Measurements from ENCODE around the gene DYNC1LI2.
"Not testable (repeated sequence)": the region's sequence is repeated elsewhere in the genome, so short reads cannot be mapped to it uniquely, and the experiment has no call there.

Gene DYNC1LI2

GRCh38 chr16:66687906-66688625 lies 63.3 kb downstream of the DYNC1LI2 start (continued):
- TF ChIP-seq ZNF664 (tag by site-specific recombination; IDR thresholded peaks at IDR 0.05), result no peak
- TF ChIP-seq ZNF692 (tag by site-specific recombination; IDR thresholded peaks at IDR 0.05), result 0 out of 2 replicates have a peak, but pooled peaks have one; percentile 22
- no peak for TF ChIP-seq ZNF37A (tag by site-specific recombination; IDR thresholded peaks at IDR 0.05)
- no peak for TF ChIP-seq IKZF3 (tag by site-specific recombination; IDR thresholded peaks at IDR 0.05)
- peak; percentile 58 for TF ChIP-seq ATF2 (tag by site-specific recombination; IDR thresholded peaks at IDR 0.05; ENCODE audit: low read depth)
- TF ChIP-seq SCRT1 (tag by site-specific recombination; IDR thresholded peaks at IDR 0.05; ENCODE audit: borderline replicate concordance), result peak; percentile 67
- no peak for TF ChIP-seq GLIS2 (tag by site-specific recombination; IDR thresholded peaks at IDR 0.05)
- peak; percentile 35 for TF ChIP-seq KLF1 (tag by site-specific recombination; IDR thresholded peaks at IDR 0.05)
- TF ChIP-seq ZNF223 (tag by site-specific recombination; IDR thresholded peaks at IDR 0.05), result no peak
- TF ChIP-seq ZNF785 (tag by site-specific recombination; IDR thresholded peaks at IDR 0.05), result no peak
- no peak for TF ChIP-seq ZNF768 (tag by site-specific recombination; IDR thresholded peaks at IDR 0.05)
- no peak for TF ChIP-seq ZFHX2 (tag by site-specific recombination; conservative IDR thresholded peaks at IDR 0.05)

GRCh38 chr16:66685501-66686115 lies 65.8 kb downstream of the DYNC1LI2 start:
- ChIA-PET POLR2A (interaction anchor here (0.7 kb wide), 2 partner anchors 75 to 220 kb away, joined by 3 to 7 read pairs; no protein-coding TSS in a partner anchor), CTCF (interaction anchor here (2.3 kb wide), 1 partner anchor 34 kb away, joined by 8 read pairs; no protein-coding TSS in a partner anchor)
- H3K9me3 ChIP-seq (ENCODE audit: control insufficient read depth, insufficient read depth, low read depth, low read length); H3K4me3 ChIP-seq (ENCODE audit: low read depth, low read length); H3K4me1 ChIP-seq (ENCODE audit: control insufficient read depth, insufficient read depth, low read length); H3K36me3 ChIP-seq (ENCODE audit: control insufficient read depth in 2 of 2, insufficient read depth in 1 of 2, low read length in 2 of 2); H3K27ac ChIP-seq (ENCODE audit: extremely low read depth, low read depth, low read length): not testable (repeated sequence)
- TF ChIP-seq ZNF121 (tag by site-specific recombination; IDR thresholded peaks at IDR 0.05), result peak; percentile 91

- ChIA-PET CTCF (no interaction called here), POLR2A (interaction anchor here (0.6 kb wide), 1 partner anchor 50 kb away, joined by 3 read pairs; no protein-coding TSS in a partner anchor)
- H3K27ac ChIP-seq (ENCODE audit: extremely low read depth, low read depth, low read length), result no peak overlapping the region
- no peak overlapping the region for H3K4me3 ChIP-seq (ENCODE audit: low read depth, low read length)
- TF ChIP-seq ZFP37 (tag by site-specific recombination; IDR thresholded peaks at IDR 0.05), result no peak
- no peak for TF ChIP-seq HOXC10 (CRISPR knock-in tag; IDR thresholded peaks at IDR 0.05)
- no peak for TF ChIP-seq YY2 (tag by site-specific recombination; IDR thresholded peaks at IDR 0.05)
- TF ChIP-seq ZNF426 (tag by site-specific recombination; IDR thresholded peaks at IDR 0.05), result no peak
- no peaks in the 10 kb centered on the region for H3K4me1 ChIP-seq (ENCODE audit: control insufficient read depth, insufficient read depth, low read length)
- no peaks in the 10 kb centered on the region for H3K9me3 ChIP-seq (ENCODE audit: control insufficient read depth, insufficient read depth, low read depth, low read length)
- H3K36me3 ChIP-seq (ENCODE audit: control insufficient read depth in 2 of 2, insufficient read depth in 1 of 2, low read length in 2 of 2), result peaks cover 0 to 9% of the 10 kb centered on the region in 2 experiments; a peak in 2 of 3 replicates
These were observed 69.1 kb downstream of the DYNC1LI2 start for GRCh38 chr16:66682271-66682670.

- POLR2A ChIA-PET, result interaction anchor here (0.6 kb wide), 1 partner anchor 49 kb away, joined by 3 read pairs; no protein-coding TSS in a partner anchor
- H3K4me1 ChIP-seq (ENCODE audit: control insufficient read depth, insufficient read depth, low read length), result no peaks in the 10 kb centered on the region
- no peak overlapping the region for H3K4me3 ChIP-seq (ENCODE audit: low read depth, low read length)
- CTCF ChIA-PET, result no interaction called here
- no peak overlapping the region for H3K27ac ChIP-seq (ENCODE audit: extremely low read depth, low read depth, low read length)
- H3K36me3 ChIP-seq (ENCODE audit: control insufficient read depth in 2 of 2, insufficient read depth in 1 of 2, low read length in 2 of 2), result peaks cover 0 to 9% of the 10 kb centered on the region in 2 experiments; a peak in 2 of 3 replicates
- no peaks in the 10 kb centered on the region for H3K9me3 ChIP-seq (ENCODE audit: control insufficient read depth, insufficient read depth, low read depth, low read length)
- TF ChIP-seq SP2 (tag by site-specific recombination; IDR thresholded peaks at IDR 0.05) (no peak), ZNF48 (tag by site-specific recombination; IDR thresholded peaks at IDR 0.05) (no peak), ZNF433 (tag by site-specific recombination; IDR thresholded peaks at IDR 0.05; ENCODE audit: low read depth) (no peak), ZBTB49 (tag by site-specific recombination; IDR thresholded peaks at IDR 0.05; ENCODE audit: low read depth) (no peak), ZNF398 (tag by site-specific recombination; IDR thresholded peaks at IDR 0.05) (no peak), ZBTB1 (tag by site-specific recombination; IDR thresholded peaks at IDR 0.05) (no peak)
These were observed 69.7 kb downstream of the DYNC1LI2 start for GRCh38 chr16:66681676-66682075.

All from HEK293 (cell line).